NCI-H2196 treated with DMSO at 0.1 percent for 48 hours (cell line): ENCODE results near the gene SMIM17.

ENCODE experiments used
- DNase-seq: peaks from one replicate; lab custom pipeline; 2025; ENCODE audit not compliant: unreplicated experiment; lab: John Stamatoyannopoulos, UW

Gene SMIM17

DNA sequence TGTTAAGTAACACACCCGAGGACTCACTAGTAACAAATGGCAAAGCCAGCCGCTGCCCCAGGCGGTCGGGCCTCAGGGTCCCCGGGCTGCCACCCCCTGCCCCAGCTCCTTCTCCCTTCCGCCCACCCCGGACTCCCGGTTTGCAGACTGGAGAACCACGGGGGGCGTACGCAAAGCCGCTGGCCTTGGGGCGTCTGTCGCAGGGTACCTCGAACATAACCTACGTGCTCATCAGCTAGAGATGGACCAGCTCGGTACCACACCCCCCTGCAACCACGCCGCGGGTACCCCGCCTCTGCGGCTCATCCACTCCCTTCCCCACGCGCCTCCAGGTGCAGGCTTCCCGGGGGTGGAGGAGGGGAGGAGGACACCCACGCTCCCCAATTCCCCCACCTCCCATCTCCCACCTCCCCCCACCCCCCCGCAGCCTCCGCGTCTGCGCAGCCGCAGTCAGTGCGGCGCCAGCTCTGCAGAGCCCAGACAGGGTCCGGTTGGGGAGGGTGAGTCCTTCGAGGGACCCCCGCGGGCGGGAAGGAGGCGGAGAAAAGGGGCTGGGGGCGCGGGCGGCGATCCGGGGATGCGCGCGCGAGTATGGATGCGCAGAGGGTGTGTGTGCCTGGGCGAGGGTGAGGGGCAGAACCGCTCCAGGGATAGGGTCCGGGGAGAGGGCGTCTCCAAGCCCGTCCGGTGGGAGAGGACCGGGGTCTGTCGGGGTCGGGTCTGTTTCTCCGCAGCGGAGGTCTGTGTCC, at the start of gene SMIM17:
Gene SMIM17 (plus strand): TSS at position 449 of the 749 bp plus-strand sequence. CDS start 2,509 bp downstream, outside the sequence.
- no peak for DNase-seq

DNA sequence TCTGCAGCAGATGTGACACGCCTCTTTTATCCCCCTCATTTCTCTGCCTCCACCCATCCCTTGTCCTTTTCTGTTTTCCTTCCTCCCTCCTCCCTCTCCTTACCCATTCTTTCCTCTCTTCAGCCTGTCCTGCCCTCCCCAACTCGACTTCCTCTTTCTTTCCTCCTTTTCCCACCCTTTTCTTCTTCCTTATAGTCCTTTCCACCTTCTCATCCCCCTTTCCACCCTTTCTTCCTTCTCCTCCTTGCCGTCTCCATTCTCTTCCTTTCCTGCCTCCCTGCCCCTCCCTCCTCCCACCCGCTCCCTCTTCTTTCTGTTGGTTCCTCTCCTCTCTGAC, 48.5 kb upstream of the SMIM17 start:
- DNase-seq, result no peak

DNA sequence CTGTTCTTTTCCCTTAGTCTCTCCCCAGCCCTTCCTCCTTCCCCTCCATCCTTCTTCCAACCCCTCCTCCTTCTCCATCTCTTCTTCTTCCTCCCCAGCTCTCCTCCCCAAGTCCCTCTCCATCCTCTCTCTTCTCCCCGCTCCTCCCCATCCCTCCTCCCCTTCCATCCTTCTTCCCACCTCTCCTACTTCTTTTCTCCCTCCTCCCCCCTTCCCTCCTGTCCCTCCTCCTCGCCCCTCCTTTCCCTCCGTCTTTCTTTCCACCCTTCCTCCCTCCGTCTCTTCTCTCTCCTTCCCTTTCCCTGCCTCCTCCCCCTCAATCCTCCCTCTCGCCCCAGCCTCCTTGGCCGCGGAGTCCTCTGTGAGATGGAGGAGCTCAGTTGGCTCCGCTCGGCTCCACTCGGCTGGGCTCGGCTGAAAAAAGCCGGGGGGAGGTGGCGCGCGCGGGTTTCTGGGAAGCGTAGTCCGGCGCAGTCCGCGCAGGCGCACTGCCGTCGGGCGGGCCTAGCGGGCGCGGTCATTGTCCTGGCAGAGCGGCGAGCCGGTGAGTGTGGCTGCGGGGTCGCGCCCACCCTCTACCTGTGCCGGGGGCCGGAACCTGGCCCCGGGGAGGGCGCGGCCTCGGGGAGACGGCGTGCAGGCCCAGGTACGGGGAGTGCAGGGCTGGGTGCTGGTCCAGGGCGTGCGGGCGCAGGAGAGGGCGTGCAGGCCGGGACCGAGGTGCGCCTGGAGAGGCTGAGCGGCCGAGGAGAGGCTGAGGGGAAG, 48.0 kb upstream of the SMIM17 start, which contains the start of gene ZNF71:
Gene ZNF71 (plus strand): TSS at position 520 of the 765 bp plus-strand sequence. CDS start 6,257 bp downstream, outside the sequence.
- DNase-seq, result peak; percentile 75

DNA sequence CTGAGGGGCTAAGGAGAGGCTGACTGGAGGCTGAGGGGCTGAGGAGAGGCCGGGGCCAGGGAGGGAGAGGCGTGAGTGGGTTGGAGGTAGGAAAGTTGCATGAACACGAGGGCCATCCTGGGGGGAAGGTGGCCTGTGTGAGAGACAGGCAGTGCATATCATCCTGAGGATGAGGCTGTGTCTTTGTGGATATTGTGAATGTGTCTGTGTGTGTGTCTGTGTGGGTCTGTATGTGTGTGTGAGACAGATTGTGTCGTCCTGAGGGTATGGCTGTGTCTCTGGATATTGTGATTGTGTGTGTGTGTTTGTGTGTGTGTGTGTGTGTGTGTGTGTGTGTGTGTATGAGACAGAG, 47.4 kb upstream of the SMIM17 start:
- DNase-seq, result no peak

DNA sequence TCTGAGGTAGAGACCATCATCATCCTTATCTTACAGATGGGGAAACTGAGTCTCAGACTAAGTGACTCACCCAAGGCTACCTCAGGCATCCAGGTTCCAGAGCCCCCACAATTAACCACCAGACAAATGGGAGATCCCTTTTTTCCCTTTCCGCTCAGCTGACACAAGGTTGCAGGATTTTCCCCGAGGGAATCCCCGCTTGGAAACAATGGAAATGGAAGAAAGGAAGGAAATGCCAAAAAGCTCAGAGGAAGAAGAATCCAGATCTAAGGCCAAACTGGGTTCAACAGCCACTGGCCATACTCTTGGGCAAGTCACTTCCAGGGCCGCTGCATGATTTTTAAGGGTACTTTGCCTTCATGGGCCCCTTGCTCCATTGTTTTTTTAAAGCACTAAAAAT, 46.3 kb upstream of the SMIM17 start:
- DNase-seq, result no peak

DNA sequence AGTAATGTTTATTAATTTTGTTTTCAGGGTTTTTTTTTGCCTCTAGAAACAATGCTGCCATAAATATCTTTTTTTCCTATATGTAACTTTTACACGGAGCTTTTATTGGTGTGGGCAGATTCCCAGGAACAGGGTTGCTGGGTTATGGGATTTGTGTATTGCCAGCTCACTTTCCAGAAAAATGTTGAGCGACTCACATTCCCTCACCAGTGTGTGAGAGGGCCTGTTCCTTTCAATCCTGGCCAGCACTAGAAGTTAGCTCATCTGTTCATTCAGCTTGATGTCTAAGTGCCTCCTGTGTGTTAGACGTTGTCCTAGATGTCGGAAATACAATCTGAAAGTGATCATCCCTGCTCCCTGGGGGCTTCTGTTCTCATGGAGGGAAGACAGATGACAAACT, 45.3 kb upstream of the SMIM17 start:
- no peak for DNase-seq

DNA sequence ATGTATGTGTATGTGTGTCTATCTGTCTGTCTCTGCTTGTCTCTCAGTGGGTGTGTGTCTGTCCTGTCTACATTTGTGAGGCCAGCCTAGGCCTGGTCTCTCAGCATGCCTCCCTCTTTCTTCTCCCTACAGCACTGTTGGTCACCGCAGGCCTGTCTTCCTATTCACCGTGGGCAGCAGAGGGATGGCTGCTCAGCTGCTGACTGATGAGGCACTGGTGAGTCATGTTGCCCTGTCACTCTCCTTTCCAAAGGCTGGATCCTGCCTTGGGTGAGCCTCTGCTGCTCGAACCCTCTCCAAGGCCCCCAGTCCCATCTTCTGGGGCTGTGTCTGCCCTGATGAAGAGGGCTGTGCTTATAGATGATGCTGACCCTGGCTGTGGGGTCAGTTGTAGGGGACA, 41.6 kb upstream of the SMIM17 start:
- no peak for DNase-seq

DNA sequence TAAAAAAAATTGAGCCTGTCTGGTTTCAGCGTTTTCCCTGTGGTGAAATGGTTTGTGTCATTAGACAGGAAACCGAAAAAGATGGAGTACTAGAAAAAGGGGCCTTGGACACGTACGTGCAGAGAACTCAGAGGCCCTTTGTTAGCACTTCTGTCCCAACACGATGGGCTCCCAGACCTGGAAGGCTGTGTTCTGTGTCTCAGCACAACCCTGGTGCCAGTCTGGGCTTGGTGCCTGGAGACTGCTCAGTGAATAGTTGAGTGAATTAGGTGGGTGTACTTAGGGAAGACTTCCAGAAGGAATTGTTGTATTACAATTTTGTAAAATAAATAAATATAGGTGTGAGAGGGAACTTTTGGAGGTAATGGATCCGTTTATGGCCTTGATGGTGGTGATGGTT, 39.1 kb upstream of the SMIM17 start:
- DNase-seq, result no peak

DNA sequence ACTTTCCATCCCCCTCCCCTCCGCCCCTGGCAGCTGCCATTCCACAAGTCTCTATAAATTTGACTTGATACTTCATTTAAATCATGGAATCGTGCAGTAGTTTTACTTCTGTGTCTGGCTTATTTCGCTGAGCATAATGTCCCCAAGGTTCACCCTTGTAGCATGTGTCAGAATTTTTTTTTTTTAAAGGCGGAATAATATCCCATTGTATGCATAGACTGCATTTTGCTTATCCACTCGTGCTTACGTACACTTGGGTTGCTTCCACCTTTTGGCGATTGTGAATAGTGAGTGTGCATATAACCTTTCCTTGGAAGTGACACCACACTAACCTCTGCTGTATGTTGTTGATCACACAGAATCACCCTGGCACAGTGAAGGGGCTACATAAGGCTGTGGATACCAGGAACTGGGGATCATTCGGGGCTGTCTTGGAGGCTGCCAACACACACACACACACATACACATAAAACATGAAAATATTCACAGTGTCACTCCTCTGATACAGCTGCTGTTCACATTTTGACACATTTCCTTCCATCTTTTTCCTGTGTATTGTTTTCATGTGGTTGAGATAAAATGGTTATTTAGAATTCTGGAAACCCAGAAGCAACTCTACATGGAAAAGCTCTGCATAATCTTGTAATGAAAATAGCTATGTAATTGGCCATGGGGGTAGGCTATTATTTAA, 34.5 kb upstream of the SMIM17 start:
- no peak for DNase-seq

DNA sequence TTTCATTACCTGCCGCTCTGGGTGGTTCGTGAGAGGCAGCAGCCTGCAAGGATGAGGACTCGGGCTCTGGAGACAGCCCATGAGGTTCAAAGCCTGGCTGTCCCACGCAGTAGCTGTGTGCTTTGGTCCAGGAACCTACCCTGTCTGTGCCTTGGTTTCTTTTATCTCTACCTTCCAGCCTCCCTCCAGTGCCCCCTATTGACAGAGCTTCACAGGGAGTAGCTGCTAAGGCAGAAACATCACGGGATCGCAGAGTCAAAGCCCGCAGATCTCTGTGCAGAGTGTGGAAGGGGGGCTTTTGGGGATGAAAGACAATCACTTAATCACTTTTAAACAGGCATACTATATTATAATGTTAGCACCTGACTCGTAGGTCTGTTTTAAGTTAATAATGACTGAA, 31.7 kb upstream of the SMIM17 start:
- no peak for DNase-seq

DNA sequence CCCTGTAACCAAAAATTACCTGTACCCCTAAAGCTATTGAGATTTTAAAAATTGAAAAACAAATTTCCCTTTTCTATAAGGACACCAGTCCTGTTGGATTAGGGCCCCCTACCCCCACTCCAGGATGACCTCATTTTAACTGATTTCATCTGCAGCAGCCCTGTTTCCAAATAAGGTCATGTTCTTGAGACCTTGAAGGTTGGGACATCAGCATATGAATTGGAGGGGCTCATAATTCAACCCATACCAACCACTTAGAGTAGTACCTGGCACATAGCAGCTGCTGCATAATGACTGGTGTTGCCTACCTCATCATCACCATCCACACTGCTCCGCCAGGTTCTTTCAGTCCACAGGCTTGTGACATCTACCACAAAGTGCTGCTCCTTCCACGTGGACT, 30.2 kb upstream of the SMIM17 start:
- DNase-seq, result no peak

DNA sequence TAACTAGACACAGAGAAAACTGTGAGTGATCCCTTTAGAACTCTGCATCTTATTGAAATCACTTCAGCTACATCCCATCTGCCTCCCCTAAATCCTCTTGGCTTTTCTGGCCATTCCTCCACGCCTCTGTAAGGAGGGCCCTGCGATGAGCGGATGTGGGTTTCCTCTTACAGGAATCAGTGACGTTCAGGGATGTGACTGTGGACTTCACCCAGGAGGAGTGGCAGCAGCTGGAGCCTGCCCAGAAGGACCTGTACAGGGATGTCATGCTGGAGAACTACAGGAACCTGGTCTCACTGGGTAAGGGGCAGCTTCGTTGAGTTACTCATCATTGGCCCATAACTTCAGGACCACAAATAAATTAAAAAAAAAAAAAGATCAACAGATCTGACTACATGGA, 29.3 kb upstream of the SMIM17 start:
- DNase-seq, result no peak

DNA sequence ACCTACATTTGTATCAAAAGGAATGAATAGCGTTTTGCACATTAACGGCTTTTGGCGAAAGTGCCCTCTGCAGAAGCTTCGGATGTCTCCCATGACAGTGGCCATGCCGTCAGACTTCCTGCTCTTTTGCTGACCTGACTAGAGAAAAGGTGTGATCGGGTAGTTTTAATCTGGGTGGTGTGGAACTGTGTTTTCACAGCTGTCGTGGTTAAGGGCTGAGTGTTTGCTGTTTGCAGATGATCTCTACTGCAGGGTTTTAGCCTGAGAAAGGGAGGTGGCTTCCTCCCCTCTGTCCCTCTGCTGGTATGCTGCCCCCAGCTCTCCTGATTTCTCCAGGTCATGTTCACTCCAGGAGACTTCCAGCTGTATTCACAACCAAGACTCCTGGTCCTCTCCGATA, 25.4 kb upstream of the SMIM17 start:
- DNase-seq, result no peak

DNA sequence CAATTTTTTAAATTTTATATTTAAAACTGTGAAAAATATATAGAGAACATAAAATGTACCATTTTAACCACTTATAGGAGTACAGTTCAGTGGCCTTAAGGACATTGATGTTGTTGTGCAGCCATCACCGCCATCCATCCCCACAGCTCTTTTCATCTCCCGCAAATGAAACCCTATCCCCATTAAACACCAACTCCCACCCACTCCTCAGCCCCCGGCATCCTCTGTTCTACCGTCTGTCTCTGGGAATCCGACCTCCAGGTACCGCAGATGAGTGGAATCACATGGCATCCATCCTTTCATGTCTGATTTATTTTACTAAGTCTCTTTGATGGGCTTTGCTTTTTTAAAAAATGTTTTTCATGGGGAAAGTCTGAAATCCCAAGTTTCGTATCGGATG, 23.8 kb upstream of the SMIM17 start:
- no peak for DNase-seq

DNA sequence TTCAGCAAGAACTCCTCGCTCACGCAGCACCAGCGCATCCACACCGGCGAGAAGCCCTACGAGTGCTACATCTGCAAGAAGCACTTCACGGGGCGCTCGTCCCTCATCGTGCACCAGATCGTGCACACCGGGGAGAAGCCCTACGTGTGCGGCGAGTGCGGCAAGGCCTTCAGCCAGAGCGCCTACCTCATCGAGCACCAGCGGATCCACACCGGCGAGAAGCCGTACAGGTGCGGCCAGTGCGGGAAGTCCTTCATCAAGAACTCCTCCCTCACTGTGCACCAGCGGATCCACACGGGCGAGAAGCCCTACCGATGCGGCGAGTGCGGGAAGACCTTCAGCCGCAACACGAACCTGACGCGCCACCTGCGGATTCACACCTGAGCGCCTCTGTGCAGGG, 20.6 kb upstream of the SMIM17 start:
- DNase-seq, result no peak

DNA sequence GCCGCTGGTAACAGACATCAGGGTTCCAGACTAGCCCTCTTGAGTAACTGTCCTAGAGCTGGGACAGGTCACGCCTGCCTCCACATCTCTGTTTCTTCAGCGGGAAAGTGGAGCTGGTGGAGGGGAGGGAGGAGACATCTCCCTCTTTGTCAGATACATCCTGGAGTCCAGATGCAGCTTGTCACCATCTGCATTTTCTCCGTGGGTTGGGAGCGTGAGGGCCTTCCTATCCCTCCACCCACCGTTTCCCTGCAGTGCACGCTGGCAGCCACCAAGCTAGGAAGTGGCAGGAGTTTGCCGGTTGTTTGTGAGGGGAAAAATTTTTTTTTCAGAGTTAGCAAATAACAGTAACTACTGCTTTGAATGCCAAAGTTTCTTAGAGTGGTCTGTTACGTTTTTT, 20.0 kb upstream of the SMIM17 start:
- DNase-seq, result no peak

DNA sequence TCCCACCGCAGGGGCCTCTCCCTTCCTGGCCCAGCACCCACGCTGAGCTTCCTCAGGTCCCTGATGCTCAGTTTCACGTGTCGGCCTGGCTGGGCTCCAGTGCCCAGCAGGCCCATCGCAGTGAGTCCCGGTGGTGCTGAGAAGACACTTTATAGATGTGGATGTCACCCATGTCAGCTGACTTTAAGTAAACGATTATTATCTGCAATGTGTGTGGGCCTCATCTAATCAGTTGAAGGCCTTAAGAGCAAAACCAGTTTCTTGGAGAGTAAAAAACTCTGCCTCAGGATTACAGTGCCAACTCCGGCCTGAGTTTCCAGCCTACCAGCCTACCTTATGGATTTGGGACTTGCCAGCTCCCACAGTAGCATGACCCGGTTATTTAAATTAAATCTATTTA, 17.3 kb upstream of the SMIM17 start:
- no peak for DNase-seq

DNA sequence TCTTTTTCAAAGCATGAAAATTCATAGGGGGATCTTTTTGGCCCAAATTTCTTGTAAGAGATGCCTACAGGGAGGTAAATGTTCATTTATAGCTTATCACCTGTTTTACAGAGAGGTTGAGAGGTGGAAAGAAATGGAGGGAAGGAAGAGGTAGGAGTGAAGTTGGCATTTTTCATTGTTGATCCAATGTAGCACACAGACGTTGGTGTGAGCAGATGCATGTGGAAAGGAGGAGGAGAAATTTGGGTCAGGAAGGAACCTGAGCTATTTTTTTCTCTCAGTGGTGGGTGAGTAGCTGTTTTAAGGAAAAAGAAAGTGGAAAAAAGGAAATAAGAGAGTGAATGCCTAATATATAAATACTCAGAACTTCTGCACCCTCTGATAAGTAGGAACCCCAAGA, 9.9 kb upstream of the SMIM17 start:
- DNase-seq, result no peak

DNA sequence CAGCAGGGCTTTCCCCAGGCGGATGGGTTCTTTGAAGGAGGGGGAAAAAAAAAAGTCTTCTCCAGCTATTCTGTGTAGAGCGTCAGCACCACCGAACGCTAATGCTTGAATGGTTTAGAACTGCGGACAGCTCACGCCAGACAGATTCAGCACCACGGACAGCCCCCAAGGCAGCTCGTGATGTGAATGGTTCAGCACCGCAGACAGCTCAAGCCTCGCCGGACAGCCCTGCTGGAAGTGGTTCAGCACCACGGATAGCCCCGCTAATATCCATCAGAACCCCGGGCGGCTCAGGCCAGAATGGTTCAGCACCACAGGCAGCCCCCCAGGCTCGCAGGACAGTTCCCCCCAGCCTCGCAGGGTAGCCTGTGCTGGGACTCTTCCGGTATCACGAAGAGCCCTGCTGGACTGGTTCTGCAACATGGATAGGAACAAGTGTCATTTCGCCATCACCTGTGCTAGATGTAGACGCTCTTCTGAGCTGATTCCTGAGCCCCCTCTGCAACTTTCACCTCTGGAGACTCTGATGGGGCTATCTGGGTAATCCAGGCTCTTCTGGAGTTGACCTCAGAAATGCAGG, 4.9 kb upstream of the SMIM17 start:
- DNase-seq, result no peak

DNA sequence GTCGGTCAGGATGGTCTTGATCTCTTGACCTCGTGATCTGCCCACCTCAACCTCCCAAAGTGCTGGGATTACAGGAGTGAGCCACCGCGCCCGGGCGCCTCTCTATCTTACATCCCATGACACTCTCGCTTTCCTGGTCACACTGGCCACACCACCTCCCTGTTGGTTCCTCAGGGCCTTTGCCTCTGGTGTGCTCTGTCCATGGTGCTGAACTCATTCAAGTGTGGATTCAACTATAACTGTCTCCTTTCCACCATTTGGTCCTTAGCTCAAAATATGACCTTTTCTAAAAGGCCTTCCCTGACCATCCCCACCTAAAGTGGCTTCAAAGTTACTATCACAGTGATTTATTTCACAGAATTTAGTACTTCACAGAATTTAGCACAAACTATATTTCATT, 3.7 kb upstream of the SMIM17 start:
- DNase-seq, result no peak

DNA sequence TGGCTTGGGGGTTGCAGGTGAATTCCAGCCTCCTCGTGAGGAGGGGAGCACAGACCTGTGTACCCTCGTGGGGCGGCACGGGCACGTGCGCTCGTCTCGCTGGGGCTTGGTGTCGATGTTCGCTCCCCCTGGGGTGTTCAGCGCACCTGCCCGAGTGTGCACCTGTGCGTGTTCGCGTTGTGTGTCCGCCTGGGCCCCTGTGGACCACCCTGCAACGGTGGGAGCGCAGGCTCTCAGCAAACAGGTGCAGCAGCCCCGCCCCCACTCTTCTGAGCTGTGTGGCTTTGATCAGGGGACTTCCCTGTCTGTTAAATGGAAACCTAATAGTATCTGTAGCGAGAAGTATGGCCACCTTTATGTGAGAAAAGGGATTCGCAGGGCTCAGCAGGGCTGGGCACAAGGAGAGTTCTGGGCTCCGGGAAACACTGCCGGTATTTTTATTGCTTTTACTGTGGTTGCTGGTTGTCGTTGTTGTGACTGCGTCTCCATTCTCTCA, 549 bp downstream of the SMIM17 start:
- DNase-seq, result no peak

DNA sequence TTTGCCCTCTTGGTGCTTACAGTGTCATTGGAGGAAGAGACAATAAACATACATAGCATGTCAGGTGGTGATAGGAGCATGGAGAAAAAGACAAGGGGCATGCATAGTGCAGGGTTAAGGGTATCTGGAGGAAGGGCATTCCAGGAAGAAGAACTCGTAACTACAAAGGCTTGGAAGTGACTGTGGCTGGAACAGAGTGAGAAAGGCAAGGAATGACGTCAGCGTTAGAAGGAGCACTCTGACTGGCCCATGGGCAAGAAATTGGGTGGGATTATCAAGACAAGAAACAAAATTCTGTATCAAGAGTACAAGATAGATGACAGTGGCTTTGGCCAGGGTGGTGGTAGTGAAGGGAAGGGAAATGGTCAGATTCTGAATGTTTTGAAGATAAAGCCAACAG, 11.2 kb downstream of the SMIM17 start:
- no peak for DNase-seq
